Activated naive CD4-positive, alpha-beta T cell treated with anti-CD3 and anti-CD28 coated beads, Interleukin-2, amount 10 ng/mL, durations not matched to agents 7 days and 5 days (primary cell): ENCODE results near the gene FLT1.
A peak's percentile ranks its signal among the peaks of the same experiment; 100 is the strongest.

Source experiments
- CTCF ChIA-PET: fragments of 350-600 bp; sonication (Branson Sonifier 250); formaldehyde crosslinking; loops from one replicate; lab custom pipeline; 2021; ENCODE audit warnings: antibody characterized with exemption; lab: Charles Lee
- DNase-seq: peaks from one replicate; pipeline ENCODE4 v3.0.0-alpha.2; 2020
- H3K27ac Mint-ChIP-seq: one replicate; pipeline ENCODE4 v1.8.0; 2021; ENCODE audit warnings: mild to moderate bottlenecking, moderate library complexity, mixed read lengths
- H3K27me3 Mint-ChIP-seq: one replicate; pipeline ENCODE4 v1.8.0; 2021; ENCODE audit warnings: mild to moderate bottlenecking, mixed read lengths
- H3K36me3 Mint-ChIP-seq: one replicate; pipeline ENCODE4 v1.8.0; 2021; ENCODE audit warnings: mixed read lengths
- H3K4me1 Mint-ChIP-seq: one replicate; pipeline ENCODE4 v1.8.0; 2021; ENCODE audit warnings: mixed read lengths
- H3K4me3 Mint-ChIP-seq: one replicate; pipeline ENCODE4 v1.8.0; 2021; ENCODE audit warnings: mild to moderate bottlenecking, moderate library complexity, mixed read lengths
- H3K9me3 Mint-ChIP-seq: one replicate; pipeline ENCODE4 v1.8.0; 2021; ENCODE audit warnings: mixed read lengths

Gene FLT1

GRCh38 chr13:28301839-28302238 is 193.1 kb downstream of the FLT1 start:
- no peaks in the 10 kb centered on the region for H3K9me3 Mint-ChIP-seq
- peaks cover 3% of the 10 kb centered on the region for H3K36me3 Mint-ChIP-seq
- CTCF ChIA-PET = interaction anchor here (1.0 kb wide), 1 partner anchor 12 kb away, joined by 3 read pairs; no protein-coding TSS in a partner anchor
- peaks cover 8% of the 10 kb centered on the region for H3K27me3 Mint-ChIP-seq
- no peak overlapping the region for H3K27ac Mint-ChIP-seq
- peaks cover 6% of the 10 kb centered on the region for H3K4me1 Mint-ChIP-seq
- no peak for DNase-seq
- H3K4me3 Mint-ChIP-seq = no peak overlapping the region

DNA sequence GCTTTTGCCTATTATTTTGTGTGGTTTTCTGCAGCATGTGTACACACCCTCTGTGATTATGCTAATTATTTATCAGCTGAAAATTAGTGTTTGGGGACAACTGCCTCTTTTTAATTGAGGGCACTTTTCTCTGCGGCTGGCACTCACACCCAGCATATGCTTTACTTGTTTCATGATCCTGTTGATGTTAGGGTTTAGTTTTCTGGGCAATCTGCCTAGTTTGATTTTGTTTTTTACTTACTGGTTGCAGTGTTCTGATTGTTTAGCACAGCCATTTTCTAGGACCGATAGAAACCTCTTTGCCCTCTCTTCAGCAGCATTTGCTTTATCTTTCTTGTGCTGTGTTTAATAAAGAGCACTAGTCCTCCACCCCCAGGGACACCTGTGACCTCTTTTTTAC is 195.0 kb downstream of the FLT1 start:
- H3K9me3 Mint-ChIP-seq = no peaks in the 10 kb centered on the region
- peaks cover 6% of the 10 kb centered on the region for H3K4me1 Mint-ChIP-seq
- H3K27ac Mint-ChIP-seq = no peak overlapping the region
- no peaks in the 10 kb centered on the region for H3K27me3 Mint-ChIP-seq
- H3K4me3 Mint-ChIP-seq = no peak overlapping the region
- CTCF ChIA-PET = no interaction called here
- DNase-seq = no peak
- H3K36me3 Mint-ChIP-seq = peaks cover 12% of the 10 kb centered on the region

DNA sequence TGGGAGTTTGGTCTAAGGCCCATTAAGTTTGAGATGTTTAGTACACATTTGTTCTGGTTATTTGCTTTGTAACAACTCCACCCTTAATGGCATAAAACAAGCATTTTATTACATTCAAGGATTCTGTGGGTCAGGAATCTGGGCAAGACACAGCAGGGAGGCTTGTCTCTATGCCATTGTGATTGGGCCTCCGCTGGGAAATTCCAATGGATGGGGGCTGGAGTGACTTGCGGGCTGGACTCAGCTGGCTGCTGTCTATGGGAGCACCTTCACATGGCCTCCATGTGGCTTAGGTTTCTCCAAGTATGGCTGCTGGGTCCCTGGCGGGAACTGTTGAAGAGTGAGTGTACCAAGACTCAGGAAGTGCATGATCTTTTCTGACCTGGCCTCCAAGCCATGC is 197.6 kb downstream of the FLT1 start:
- Mint-ChIP-seq H3K4me1 (peaks cover 6% of the 10 kb centered on the region), H3K27me3 (no peaks in the 10 kb centered on the region), H3K36me3 (peaks cover 30% of the 10 kb centered on the region), H3K27ac (no peak overlapping the region), H3K4me3 (no peak overlapping the region), H3K9me3 (no peaks in the 10 kb centered on the region)
- DNase-seq = no peak
- CTCF ChIA-PET = no interaction called here

DNA sequence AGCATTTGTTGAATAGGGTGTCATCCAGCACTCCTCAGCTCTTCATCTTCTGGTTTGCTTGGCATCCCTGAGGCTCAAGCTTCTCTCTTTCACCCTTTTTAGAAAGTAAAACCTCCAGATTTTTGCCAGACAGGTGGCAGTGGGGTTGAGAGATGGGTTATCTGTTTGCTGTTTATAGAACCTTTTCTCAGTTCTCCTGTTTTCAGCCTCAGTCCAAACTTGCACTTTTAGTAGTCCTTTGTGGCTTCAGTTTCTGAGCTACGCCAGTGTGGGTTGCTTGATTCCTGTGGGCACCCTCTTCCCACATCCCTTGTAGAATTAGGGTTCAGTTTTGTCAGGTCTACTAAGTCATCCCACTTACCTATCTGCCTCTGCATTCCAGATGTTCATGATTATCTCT is 208.7 kb downstream of the FLT1 start:
- H3K4me3 Mint-ChIP-seq = no peak overlapping the region
- H3K9me3 Mint-ChIP-seq = no peaks in the 10 kb centered on the region
- no peaks in the 10 kb centered on the region for H3K27me3 Mint-ChIP-seq
- peaks cover 3% of the 10 kb centered on the region for H3K4me1 Mint-ChIP-seq
- CTCF ChIA-PET = no interaction called here
- H3K27ac Mint-ChIP-seq = no peak overlapping the region
- H3K36me3 Mint-ChIP-seq = peaks cover 49% of the 10 kb centered on the region
- DNase-seq = no peak

- CTCF ChIA-PET = no interaction called here
- H3K27me3 Mint-ChIP-seq = no peaks in the 10 kb centered on the region
- no peaks in the 10 kb centered on the region for H3K9me3 Mint-ChIP-seq
- DNase-seq = no peak
- H3K27ac Mint-ChIP-seq = no peak overlapping the region
- H3K4me3 Mint-ChIP-seq = no peak overlapping the region
- peaks cover 6% of the 10 kb centered on the region for H3K4me1 Mint-ChIP-seq
- H3K36me3 Mint-ChIP-seq = peaks cover 50% of the 10 kb centered on the region
Measured at GRCh38 chr13:28283600-28283999, 211.3 kb downstream of the FLT1 start.

- H3K36me3 Mint-ChIP-seq = peaks cover 42% of the 10 kb centered on the region
- no peaks in the 10 kb centered on the region for H3K27me3 Mint-ChIP-seq
- DNase-seq = no peak
- H3K9me3 Mint-ChIP-seq = no peaks in the 10 kb centered on the region
- H3K27ac Mint-ChIP-seq = no peak overlapping the region
- peaks cover 6% of the 10 kb centered on the region for H3K4me1 Mint-ChIP-seq
- no peak overlapping the region for H3K4me3 Mint-ChIP-seq
- CTCF ChIA-PET = no interaction called here
Measured at GRCh38 chr13:28282451-28282850, 212.5 kb downstream of the FLT1 start.

DNA sequence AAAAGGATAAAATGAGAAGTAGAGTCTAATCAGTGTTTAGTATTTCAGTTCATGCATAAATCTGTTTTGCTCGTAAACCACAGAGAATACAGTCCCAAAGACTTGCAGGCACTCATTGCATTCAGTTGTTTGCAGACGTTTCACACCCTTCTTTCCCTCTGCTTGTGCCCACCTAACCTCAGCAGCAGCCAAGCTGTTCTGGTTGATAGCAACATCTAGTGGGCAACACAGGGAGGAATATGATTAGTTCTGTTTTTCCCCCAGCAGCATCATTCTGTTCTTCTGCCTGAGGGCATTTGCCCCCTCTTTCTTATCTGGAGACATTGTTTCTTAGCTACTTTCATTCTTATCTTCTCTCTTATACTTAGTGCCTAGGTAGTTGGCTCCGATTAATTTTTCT is 221.0 kb downstream of the FLT1 start:
- Mint-ChIP-seq H3K4me3 (no peak overlapping the region), H3K27me3 (no peaks in the 10 kb centered on the region), H3K4me1 (peaks cover 5% of the 10 kb centered on the region), H3K9me3 (no peaks in the 10 kb centered on the region), H3K27ac (no peak overlapping the region), H3K36me3 (peaks cover 41% of the 10 kb centered on the region)
- CTCF ChIA-PET = interaction anchor here (0.7 kb wide), 2 partner anchors 40 to 241 kb away, joined by 3 to 4 read pairs; no protein-coding TSS in a partner anchor
- DNase-seq = no peak

GRCh38 chr13:28271056-28271840 is 223.7 kb downstream of the FLT1 start:
- no peak overlapping the region for H3K27ac Mint-ChIP-seq
- peaks cover 10% of the 10 kb centered on the region for H3K4me1 Mint-ChIP-seq
- CTCF ChIA-PET = no interaction called here
- no peaks in the 10 kb centered on the region for H3K9me3 Mint-ChIP-seq
- H3K27me3 Mint-ChIP-seq = no peaks in the 10 kb centered on the region
- H3K36me3 Mint-ChIP-seq = peaks cover 48% of the 10 kb centered on the region
- no peak overlapping the region for H3K4me3 Mint-ChIP-seq
- DNase-seq = no peak

GRCh38 chr13:28268800-28269223 is 226.1 kb downstream of the FLT1 start:
- Mint-ChIP-seq H3K36me3 (peaks cover 42% of the 10 kb centered on the region), H3K27me3 (no peaks in the 10 kb centered on the region), H3K9me3 (no peaks in the 10 kb centered on the region), H3K4me3 (no peak overlapping the region), H3K4me1 (peaks cover 10% of the 10 kb centered on the region), H3K27ac (peak overlapping the region; percentile 53)
- CTCF ChIA-PET = no interaction called here
- DNase-seq = no peak

- CTCF ChIA-PET = no interaction called here
- no peak for DNase-seq
- H3K36me3 Mint-ChIP-seq = peaks cover 48% of the 10 kb centered on the region
- no peaks in the 10 kb centered on the region for H3K9me3 Mint-ChIP-seq
- no peak overlapping the region for H3K27ac Mint-ChIP-seq
- peaks cover 10% of the 10 kb centered on the region for H3K4me1 Mint-ChIP-seq
- H3K4me3 Mint-ChIP-seq = no peak overlapping the region
- H3K27me3 Mint-ChIP-seq = no peaks in the 10 kb centered on the region
Measured at GRCh38 chr13:28267497-28267896, 227.4 kb downstream of the FLT1 start.

DNA sequence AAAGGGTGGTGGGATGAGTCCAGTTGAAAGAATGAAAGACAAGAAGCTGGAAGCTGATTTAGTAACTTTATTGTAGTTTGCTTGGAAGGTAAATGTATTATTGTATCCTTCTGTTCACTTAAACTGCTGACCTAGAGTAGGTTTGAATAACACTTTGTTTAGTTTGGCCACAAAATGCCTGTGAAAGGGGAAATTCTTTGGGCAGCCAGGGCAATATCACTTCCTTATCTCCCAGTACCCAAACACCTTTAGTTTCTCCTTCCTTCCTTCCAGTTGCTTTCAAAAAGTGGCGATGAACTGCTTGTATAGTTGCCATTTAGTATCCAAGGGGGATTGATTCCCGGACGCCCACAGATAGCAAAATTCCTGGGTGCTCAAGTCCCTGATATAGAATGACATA is 236.5 kb downstream of the FLT1 start:
- no peaks in the 10 kb centered on the region for H3K9me3 Mint-ChIP-seq
- DNase-seq = no peak
- H3K27me3 Mint-ChIP-seq = no peaks in the 10 kb centered on the region
- no peaks in the 10 kb centered on the region for H3K4me1 Mint-ChIP-seq
- peaks cover 37% of the 10 kb centered on the region for H3K36me3 Mint-ChIP-seq
- H3K4me3 Mint-ChIP-seq = no peak overlapping the region
- H3K27ac Mint-ChIP-seq = no peak overlapping the region
- CTCF ChIA-PET = interaction anchor here (0.7 kb wide), 1 partner anchor 210 kb away, joined by 3 read pairs; no protein-coding TSS in a partner anchor

GRCh38 chr13:28257305-28257704 is 237.6 kb downstream of the FLT1 start:
- Mint-ChIP-seq H3K9me3 (no peaks in the 10 kb centered on the region), H3K36me3 (peaks cover 32% of the 10 kb centered on the region), H3K4me1 (no peaks in the 10 kb centered on the region), H3K27me3 (no peaks in the 10 kb centered on the region), H3K4me3 (no peak overlapping the region), H3K27ac (no peak overlapping the region)
- DNase-seq = no peak
- CTCF ChIA-PET = no interaction called here

DNA sequence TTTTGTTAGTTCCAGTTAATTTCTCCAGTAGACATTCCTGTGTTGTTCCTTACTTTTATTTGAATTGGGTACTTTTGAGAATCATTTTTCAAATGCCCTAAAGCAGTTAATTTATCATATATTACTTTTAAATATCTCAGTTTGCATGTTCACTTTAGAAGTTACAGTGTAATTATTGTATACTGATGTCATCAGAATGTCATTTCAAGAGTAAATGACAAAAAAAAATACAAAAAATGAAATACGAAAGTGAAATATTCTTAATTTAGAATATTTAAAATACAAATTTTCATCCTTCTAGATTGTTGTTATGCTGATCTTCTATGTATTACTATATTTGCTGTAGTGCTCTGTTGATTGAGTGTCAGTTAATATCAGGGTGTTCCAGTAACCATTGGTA is 242.4 kb downstream of the FLT1 start:
- no peak overlapping the region for H3K27ac Mint-ChIP-seq
- no peak for DNase-seq
- CTCF ChIA-PET = no interaction called here

DNA sequence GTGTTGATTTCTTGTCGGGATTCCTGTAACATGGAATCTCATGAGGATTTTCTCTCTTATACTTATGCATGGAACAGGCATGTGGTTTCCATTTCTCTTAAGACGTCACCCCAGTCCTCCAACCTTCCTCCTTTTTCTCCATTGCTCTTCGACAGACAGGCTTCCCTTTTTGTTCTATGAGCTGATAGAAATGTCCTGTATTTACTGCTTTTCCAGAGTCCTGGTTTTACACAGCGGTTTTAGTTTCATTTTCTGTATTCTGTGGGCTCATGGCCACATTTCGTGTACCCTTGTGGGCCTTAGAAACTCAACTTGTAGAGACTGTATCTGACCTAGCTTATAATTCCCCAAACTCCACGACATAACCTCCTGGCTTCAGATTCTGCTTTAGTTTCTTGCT is 243.5 kb downstream of the FLT1 start:
- H3K36me3 Mint-ChIP-seq = peaks cover 47% of the 10 kb centered on the region
- DNase-seq = no peak
- no peaks in the 10 kb centered on the region for H3K9me3 Mint-ChIP-seq
- CTCF ChIA-PET = no interaction called here
- H3K4me3 Mint-ChIP-seq = no peak overlapping the region
- peak overlapping the region; percentile 71 for H3K27ac Mint-ChIP-seq
- H3K27me3 Mint-ChIP-seq = no peaks in the 10 kb centered on the region
- H3K4me1 Mint-ChIP-seq = peaks cover 32% of the 10 kb centered on the region

More for the DNA sequence above, 242.4 kb downstream of the FLT1 start:
- H3K4me3 Mint-ChIP-seq = no peak overlapping the region
- peaks cover 29% of the 10 kb centered on the region for H3K4me1 Mint-ChIP-seq
- H3K36me3 Mint-ChIP-seq = peaks cover 44% of the 10 kb centered on the region
- no peaks in the 10 kb centered on the region for H3K9me3 Mint-ChIP-seq
- no peaks in the 10 kb centered on the region for H3K27me3 Mint-ChIP-seq

GRCh38 chr13:28250542-28250941 is 244.4 kb downstream of the FLT1 start:
- no peak overlapping the region for H3K27ac Mint-ChIP-seq
- peaks cover 50% of the 10 kb centered on the region for H3K36me3 Mint-ChIP-seq
- CTCF ChIA-PET = no interaction called here
- no peaks in the 10 kb centered on the region for H3K27me3 Mint-ChIP-seq
- no peak overlapping the region for H3K4me3 Mint-ChIP-seq
- no peaks in the 10 kb centered on the region for H3K9me3 Mint-ChIP-seq
- DNase-seq = no peak
- H3K4me1 Mint-ChIP-seq = peaks cover 32% of the 10 kb centered on the region
